ENCODE data around the gene POU3F3.

The POU3F3 gene

GRCh38 chr2:104853534-104854497 is at the start of gene POU3F3:
POU3F3 (plus strand) TSS chr2:104854115; CDS start chr2:104855511, 1,396 bp downstream.
- H3K36me3 ChIP-seq (ENCODE audit: insufficient read depth, low read length), result no peaks in the 10 kb centered on the region
- H3K4me1 ChIP-seq (ENCODE audit: insufficient read depth, low read length), result peaks cover 11% of the 10 kb centered on the region; the same call in 1 of the 2 replicates
- H3K9ac ChIP-seq (ENCODE audit: low read depth, low read length), result peak within 1 kb of the TSS; percentile 48; the same call in 1 of the 2 replicates
- no peaks in the 10 kb centered on the region for H3K9me3 ChIP-seq (ENCODE audit: control insufficient read depth, insufficient read depth, low read length)

GRCh38 chr2:104804148-104804890 is 49.6 kb upstream of the POU3F3 start:
- H3K36me3 ChIP-seq (ENCODE audit: insufficient read depth, low read length), result no peaks in the 10 kb centered on the region
- no peak overlapping the region for H3K9ac ChIP-seq (ENCODE audit: low read depth, low read length)
- H3K4me1 ChIP-seq (ENCODE audit: insufficient read depth, low read length), result no peaks in the 10 kb centered on the region
- no peaks in the 10 kb centered on the region for H3K9me3 ChIP-seq (ENCODE audit: control insufficient read depth, insufficient read depth, low read length)

- Histone ChIP-seq H3K9me3 (ENCODE audit: control insufficient read depth, insufficient read depth, low read length) (peaks cover 3% of the 10 kb centered on the region; the same call in 1 of the 2 replicates), H3K9ac (ENCODE audit: low read depth, low read length) (no peak overlapping the region), H3K4me1 (ENCODE audit: insufficient read depth, low read length) (no peaks in the 10 kb centered on the region), H3K36me3 (ENCODE audit: insufficient read depth, low read length) (no peaks in the 10 kb centered on the region)
Measured at GRCh38 chr2:104812286-104812685, 41.6 kb upstream of the POU3F3 start.

- Histone ChIP-seq H3K4me1 (ENCODE audit: insufficient read depth, low read length) (no peaks in the 10 kb centered on the region), H3K9me3 (ENCODE audit: control insufficient read depth, insufficient read depth, low read length) (no peaks in the 10 kb centered on the region), H3K36me3 (ENCODE audit: insufficient read depth, low read length) (no peaks in the 10 kb centered on the region), H3K9ac (ENCODE audit: low read depth, low read length) (no peak overlapping the region)
Measured at GRCh38 chr2:104816143-104816542, 37.8 kb upstream of the POU3F3 start.

GRCh38 chr2:104818264-104818663 is 35.7 kb upstream of the POU3F3 start:
- no peaks in the 10 kb centered on the region for H3K36me3 ChIP-seq (ENCODE audit: insufficient read depth, low read length)
- no peaks in the 10 kb centered on the region for H3K9me3 ChIP-seq (ENCODE audit: control insufficient read depth, insufficient read depth, low read length)
- no peak overlapping the region for H3K9ac ChIP-seq (ENCODE audit: low read depth, low read length)
- H3K4me1 ChIP-seq (ENCODE audit: insufficient read depth, low read length), result no peaks in the 10 kb centered on the region

GRCh38 chr2:104820126-104820525 is 33.8 kb upstream of the POU3F3 start:
- H3K36me3 ChIP-seq (ENCODE audit: insufficient read depth, low read length), result no peaks in the 10 kb centered on the region
- no peaks in the 10 kb centered on the region for H3K4me1 ChIP-seq (ENCODE audit: insufficient read depth, low read length)
- no peaks in the 10 kb centered on the region for H3K9me3 ChIP-seq (ENCODE audit: control insufficient read depth, insufficient read depth, low read length)
- H3K9ac ChIP-seq (ENCODE audit: low read depth, low read length), result no peak overlapping the region

GRCh38 chr2:104825124-104825865 is 28.6 kb upstream of the POU3F3 start:
- H3K9ac ChIP-seq (ENCODE audit: low read depth, low read length), result no peak overlapping the region
- H3K36me3 ChIP-seq (ENCODE audit: insufficient read depth, low read length), result no peaks in the 10 kb centered on the region

GRCh38 chr2:104826016-104826415 is 27.9 kb upstream of the POU3F3 start:
- Histone ChIP-seq H3K9ac (ENCODE audit: low read depth, low read length) (no peak overlapping the region), H3K4me1 (ENCODE audit: insufficient read depth, low read length) (no peaks in the 10 kb centered on the region), H3K36me3 (ENCODE audit: insufficient read depth, low read length) (no peaks in the 10 kb centered on the region), H3K9me3 (ENCODE audit: control insufficient read depth, insufficient read depth, low read length) (no peaks in the 10 kb centered on the region)

More at GRCh38 chr2:104825124-104825865, 28.6 kb upstream of the POU3F3 start:
- Histone ChIP-seq H3K9me3 (ENCODE audit: control insufficient read depth, insufficient read depth, low read length) (no peaks in the 10 kb centered on the region), H3K4me1 (ENCODE audit: insufficient read depth, low read length) (no peaks in the 10 kb centered on the region)

GRCh38 chr2:104831742-104832141 is 22.2 kb upstream of the POU3F3 start:
- Histone ChIP-seq H3K9ac (ENCODE audit: low read depth, low read length) (no peak overlapping the region), H3K4me1 (ENCODE audit: insufficient read depth, low read length) (no peaks in the 10 kb centered on the region), H3K9me3 (ENCODE audit: control insufficient read depth, insufficient read depth, low read length) (no peaks in the 10 kb centered on the region), H3K36me3 (ENCODE audit: insufficient read depth, low read length) (no peaks in the 10 kb centered on the region)

- H3K4me1 ChIP-seq (ENCODE audit: insufficient read depth, low read length), result no peaks in the 10 kb centered on the region
- H3K9ac ChIP-seq (ENCODE audit: low read depth, low read length), result no peak overlapping the region
- no peaks in the 10 kb centered on the region for H3K36me3 ChIP-seq (ENCODE audit: insufficient read depth, low read length)
- H3K9me3 ChIP-seq (ENCODE audit: control insufficient read depth, insufficient read depth, low read length), result no peaks in the 10 kb centered on the region
Measured at GRCh38 chr2:104834431-104835153, 19.3 kb upstream of the POU3F3 start.

- no peaks in the 10 kb centered on the region for H3K36me3 ChIP-seq (ENCODE audit: insufficient read depth, low read length)
- H3K9me3 ChIP-seq (ENCODE audit: control insufficient read depth, insufficient read depth, low read length), result no peaks in the 10 kb centered on the region
- H3K4me1 ChIP-seq (ENCODE audit: insufficient read depth, low read length), result no peaks in the 10 kb centered on the region
- no peak overlapping the region for H3K9ac ChIP-seq (ENCODE audit: low read depth, low read length)
Measured at GRCh38 chr2:104836265-104836664, 17.6 kb upstream of the POU3F3 start.

GRCh38 chr2:104836841-104837240 is 17.1 kb upstream of the POU3F3 start:
- no peaks in the 10 kb centered on the region for H3K36me3 ChIP-seq (ENCODE audit: insufficient read depth, low read length)
- no peaks in the 10 kb centered on the region for H3K4me1 ChIP-seq (ENCODE audit: insufficient read depth, low read length)
- no peaks in the 10 kb centered on the region for H3K9me3 ChIP-seq (ENCODE audit: control insufficient read depth, insufficient read depth, low read length)
- no peak overlapping the region for H3K9ac ChIP-seq (ENCODE audit: low read depth, low read length)

- no peaks in the 10 kb centered on the region for H3K9me3 ChIP-seq (ENCODE audit: control insufficient read depth, insufficient read depth, low read length)
- H3K4me1 ChIP-seq (ENCODE audit: insufficient read depth, low read length), result peaks cover 4% of the 10 kb centered on the region; the same call in 1 of the 2 replicates
- no peaks in the 10 kb centered on the region for H3K36me3 ChIP-seq (ENCODE audit: insufficient read depth, low read length)
- H3K9ac ChIP-seq (ENCODE audit: low read depth, low read length), result no peak overlapping the region
Measured at GRCh38 chr2:104840156-104840555, 13.8 kb upstream of the POU3F3 start.
